HUES6 (cell line): ENCODE results near the gene GNG12.

Experiments
- H3K27ac ChIP-seq: 2 replicates; pipeline ENCODE4 v1.7.0; 2013; ENCODE audit warnings: low read depth, mild to moderate bottlenecking, low read length, inconsistent platforms
- H3K27me3 ChIP-seq: 2 replicates; pipeline ENCODE4 v1.6.1; 2013; ENCODE audit warnings: low read length; ENCODE audit not compliant: control insufficient read depth, insufficient read depth
- H3K36me3 ChIP-seq: 2 replicates; pipeline ENCODE4 v1.6.1; 2013; ENCODE audit warnings: low read length; ENCODE audit not compliant: control insufficient read depth, insufficient read depth
- H3K4me1 ChIP-seq: 2 replicates; pipeline ENCODE4 v1.6.1; 2013; ENCODE audit warnings: low read length; ENCODE audit not compliant: control insufficient read depth, insufficient read depth
- H3K4me3 ChIP-seq: 2 replicates; pipeline ENCODE4 v1.5.1; 2013; ENCODE audit warnings: low read depth, low read length
- H3K9ac ChIP-seq: one replicate; pipeline ENCODE4 v1.6.1; 2013; ENCODE audit warnings: mild to moderate bottlenecking, low read length
- H3K9me3 ChIP-seq: 2 replicates; pipeline ENCODE4 v1.6.1; 2013; ENCODE audit warnings: low read depth, low read length; ENCODE audit not compliant: control insufficient read depth, insufficient read depth

GNG12 gene

DNA sequence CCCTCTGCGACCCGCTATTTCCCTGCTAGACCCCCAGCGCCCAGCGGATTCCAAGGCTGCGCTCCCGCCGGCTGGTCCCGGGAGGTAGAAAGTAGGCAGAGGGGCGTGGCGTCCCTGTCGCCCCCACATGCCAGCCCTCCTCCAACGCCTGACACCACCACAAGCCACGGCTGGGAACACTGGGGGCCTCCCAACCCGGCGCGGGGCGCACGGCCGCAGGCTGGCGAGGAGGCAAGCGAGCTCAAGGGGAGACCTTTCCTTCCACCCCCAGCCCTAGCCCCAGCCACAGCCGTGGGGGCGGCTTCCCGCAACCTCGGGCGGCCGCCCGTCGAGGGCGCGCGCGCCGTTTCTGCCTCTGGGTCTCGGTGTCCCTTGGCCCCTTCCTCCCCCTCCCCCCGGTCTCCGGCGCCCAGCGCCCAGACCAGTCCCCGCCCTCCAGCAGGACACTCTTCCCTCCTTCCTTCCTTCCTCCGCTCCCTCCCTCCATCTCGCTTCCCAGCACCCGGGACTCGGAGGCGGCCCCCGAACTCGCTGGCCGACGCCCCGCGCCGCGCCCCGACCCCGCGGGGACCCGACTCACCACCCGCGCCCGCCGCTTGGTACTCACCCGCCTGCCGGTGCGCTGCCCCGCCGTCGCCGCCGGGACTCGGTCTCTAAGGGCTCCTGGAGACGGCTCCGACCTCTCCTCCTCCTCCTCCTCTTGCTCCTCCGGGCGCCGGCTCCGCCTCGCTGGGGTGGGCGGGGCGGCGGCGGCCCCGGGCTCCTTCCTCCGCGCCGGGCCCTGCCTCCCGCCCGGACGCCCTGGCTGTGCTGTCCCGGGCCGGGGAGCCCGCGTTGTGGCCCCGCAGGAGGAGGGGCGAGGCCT lies at the start of gene GNG12:
GNG12 (minus strand) TSS at position 731 of the 865 bp plus-strand sequence. CDS start 125,781 bp downstream, outside the sequence.
- Histone ChIP-seq H3K4me1 (peaks cover 13% of the 10 kb centered on the region), H3K27me3 (peaks cover 39% of the 10 kb centered on the region), H3K36me3 (no peaks in the 10 kb centered on the region), H3K27ac (peak within 1 kb of the TSS; percentile 55; the same call in 1 of the 2 replicates), H3K4me3 (peak within 1 kb of the TSS; percentile 96), H3K9ac (peak within 1 kb of the TSS; percentile 68), H3K9me3 (no peaks in the 10 kb centered on the region)

DNA sequence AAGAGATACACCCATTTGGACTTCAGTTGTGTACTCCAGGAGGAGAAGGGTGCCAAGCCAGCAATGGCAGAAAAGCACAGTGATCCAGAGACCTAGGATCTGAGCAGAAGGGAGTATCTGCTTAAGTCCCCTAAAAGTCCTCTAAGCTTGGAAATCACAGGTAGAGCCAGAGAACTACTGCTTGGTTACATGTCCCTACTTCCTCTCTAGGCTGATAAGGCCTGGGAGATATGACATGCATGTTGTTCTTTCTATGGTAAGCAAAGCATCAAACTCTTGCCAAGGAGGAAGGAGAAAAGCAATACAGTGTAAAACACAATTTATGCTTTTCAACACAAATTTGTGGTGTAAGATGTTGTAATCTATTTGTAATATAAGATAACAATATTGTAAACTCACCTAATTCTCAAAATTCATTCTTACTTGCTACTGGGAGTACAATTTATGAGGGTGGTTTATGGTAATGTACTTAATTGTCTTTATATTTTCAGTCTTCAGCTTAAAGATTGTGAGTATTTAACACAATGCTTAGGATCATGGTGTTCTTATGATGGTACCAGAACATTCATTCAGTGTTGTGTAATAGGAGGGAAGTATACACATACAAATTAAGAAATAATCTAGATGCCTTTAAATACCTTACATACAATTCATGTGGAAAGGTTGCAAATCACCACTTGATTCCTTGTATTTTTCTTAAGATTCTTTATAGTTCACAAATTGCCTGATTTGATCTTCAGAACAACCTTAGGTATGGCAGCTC lies 49.1 kb upstream of the GNG12 start:
- H3K36me3 ChIP-seq, result no peaks in the 10 kb centered on the region
- no peak overlapping the region for H3K9ac ChIP-seq
- H3K27me3 ChIP-seq, result no peaks in the 10 kb centered on the region
- no peaks in the 10 kb centered on the region for H3K4me1 ChIP-seq
- no peak overlapping the region for H3K4me3 ChIP-seq
- no peak overlapping the region for H3K27ac ChIP-seq
- H3K9me3 ChIP-seq, result no peaks in the 10 kb centered on the region

DNA sequence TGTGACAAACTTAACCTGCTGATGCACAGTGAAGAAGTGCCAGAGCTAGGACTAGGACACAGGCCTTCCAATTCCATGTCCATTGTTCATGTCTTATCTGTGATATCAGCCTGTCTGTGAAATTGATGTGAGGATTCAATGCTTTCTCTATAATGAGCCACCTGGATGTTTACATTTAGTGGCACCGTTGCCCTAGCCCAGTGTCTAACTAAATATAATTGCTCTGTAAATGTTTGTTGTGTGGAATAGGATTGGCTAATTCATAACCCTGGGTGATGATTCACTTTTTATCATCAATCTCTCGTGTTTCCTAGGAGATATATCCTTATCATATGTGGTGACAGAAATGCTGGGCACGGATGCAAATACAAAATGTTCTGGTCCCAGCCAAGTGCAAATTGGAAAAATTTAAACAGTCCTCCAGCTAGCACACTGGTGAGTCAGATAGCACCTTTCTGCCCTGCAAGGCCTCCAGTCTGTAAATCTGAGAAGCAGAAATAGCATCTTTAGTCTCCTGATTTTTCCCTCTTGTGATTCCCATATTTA lies 46.9 kb upstream of the GNG12 start:
- no peaks in the 10 kb centered on the region for H3K36me3 ChIP-seq
- H3K9ac ChIP-seq, result no peak overlapping the region
- no peak overlapping the region for H3K4me3 ChIP-seq
- no peaks in the 10 kb centered on the region for H3K27me3 ChIP-seq
- H3K4me1 ChIP-seq, result no peaks in the 10 kb centered on the region
- no peaks in the 10 kb centered on the region for H3K9me3 ChIP-seq
- H3K27ac ChIP-seq, result no peak overlapping the region

GRCh38 chr1:67879485-67879884 lies 46.2 kb upstream of the GNG12 start:
- Histone ChIP-seq H3K27ac (no peak overlapping the region), H3K4me3 (no peak overlapping the region), H3K9me3 (no peaks in the 10 kb centered on the region), H3K36me3 (no peaks in the 10 kb centered on the region), H3K9ac (no peak overlapping the region), H3K4me1 (no peaks in the 10 kb centered on the region), H3K27me3 (no peaks in the 10 kb centered on the region)

GRCh38 chr1:67874501-67875111 lies 41.3 kb upstream of the GNG12 start:
- no peaks in the 10 kb centered on the region for H3K9me3 ChIP-seq
- no peaks in the 10 kb centered on the region for H3K36me3 ChIP-seq
- H3K9ac ChIP-seq, result no peak overlapping the region
- H3K4me3 ChIP-seq, result no peak overlapping the region
- no peak overlapping the region for H3K27ac ChIP-seq
- H3K27me3 ChIP-seq, result no peaks in the 10 kb centered on the region
- no peaks in the 10 kb centered on the region for H3K4me1 ChIP-seq

- Histone ChIP-seq H3K4me3 (no peak overlapping the region), H3K4me1 (no peaks in the 10 kb centered on the region), H3K27ac (no peak overlapping the region), H3K9me3 (no peaks in the 10 kb centered on the region), H3K9ac (no peak overlapping the region), H3K27me3 (no peaks in the 10 kb centered on the region), H3K36me3 (no peaks in the 10 kb centered on the region)
Measured at GRCh38 chr1:67869233-67869632, 36.0 kb upstream of the GNG12 start.

GRCh38 chr1:67863637-67864036 lies 30.4 kb upstream of the GNG12 start:
- no peaks in the 10 kb centered on the region for H3K9me3 ChIP-seq
- H3K36me3 ChIP-seq, result no peaks in the 10 kb centered on the region
- no peak overlapping the region for H3K4me3 ChIP-seq
- H3K4me1 ChIP-seq, result no peaks in the 10 kb centered on the region
- H3K9ac ChIP-seq, result no peak overlapping the region
- H3K27me3 ChIP-seq, result no peaks in the 10 kb centered on the region
- no peak overlapping the region for H3K27ac ChIP-seq

DNA sequence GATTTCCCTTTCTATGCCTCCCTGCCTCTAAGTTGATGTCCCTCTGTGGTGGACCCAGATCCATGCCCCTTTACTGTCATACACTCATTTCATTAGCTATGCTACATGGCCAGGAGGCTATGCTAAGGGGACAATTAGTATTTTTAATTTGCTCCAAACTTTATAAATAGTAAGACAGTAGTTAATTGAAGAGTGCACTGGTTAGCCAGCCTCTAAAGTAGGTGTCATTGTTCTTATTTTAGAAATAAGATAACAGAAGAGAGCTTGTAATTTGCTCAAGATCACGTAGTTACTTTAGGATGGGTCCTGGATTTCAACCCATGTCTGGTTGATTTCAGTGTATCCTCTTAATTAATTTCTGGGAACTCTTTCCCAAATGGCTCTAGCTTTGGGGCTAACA lies 29.4 kb upstream of the GNG12 start:
- no peak overlapping the region for H3K4me3 ChIP-seq
- H3K27me3 ChIP-seq, result no peaks in the 10 kb centered on the region
- no peak overlapping the region for H3K9ac ChIP-seq
- no peak overlapping the region for H3K27ac ChIP-seq
- no peaks in the 10 kb centered on the region for H3K36me3 ChIP-seq
- H3K4me1 ChIP-seq, result no peaks in the 10 kb centered on the region
- no peaks in the 10 kb centered on the region for H3K9me3 ChIP-seq

DNA sequence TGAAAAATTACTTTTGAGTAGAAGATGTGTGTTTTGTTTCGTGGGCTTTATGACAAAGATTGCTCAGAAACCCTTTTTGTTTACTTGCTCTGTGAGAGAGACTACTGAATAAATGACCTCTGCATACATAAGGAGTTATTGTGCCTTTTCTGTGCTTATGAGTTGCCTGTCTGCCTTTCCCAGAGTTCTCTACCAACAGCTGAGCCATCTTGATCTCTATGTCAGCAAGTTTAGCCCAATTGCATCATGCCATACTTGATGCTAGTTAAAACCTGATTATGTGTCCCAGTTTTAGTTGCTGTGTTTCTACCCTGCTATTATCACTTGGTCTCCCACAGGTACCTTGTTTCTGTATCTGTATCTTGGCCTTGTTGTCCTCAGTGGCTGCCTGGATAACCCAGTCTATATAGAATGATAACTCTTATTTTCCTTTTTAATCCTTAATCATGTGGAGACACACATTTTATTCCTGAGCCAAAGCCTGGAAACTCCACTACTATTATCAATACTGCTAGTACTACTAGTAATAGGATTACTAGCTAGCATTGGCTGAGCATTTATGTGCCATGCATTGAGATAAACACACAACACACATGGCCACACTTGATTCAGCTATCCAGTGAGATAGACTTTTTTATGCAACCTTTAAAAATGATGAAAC lies 28.7 kb upstream of the GNG12 start:
- Histone ChIP-seq H3K9ac (no peak overlapping the region), H3K27ac (no peak overlapping the region), H3K27me3 (no peaks in the 10 kb centered on the region), H3K36me3 (no peaks in the 10 kb centered on the region), H3K9me3 (no peaks in the 10 kb centered on the region), H3K4me3 (no peak overlapping the region), H3K4me1 (no peaks in the 10 kb centered on the region)

- Histone ChIP-seq H3K36me3 (no peaks in the 10 kb centered on the region), H3K9me3 (no peaks in the 10 kb centered on the region), H3K27me3 (no peaks in the 10 kb centered on the region), H3K9ac (no peak overlapping the region), H3K4me3 (no peak overlapping the region), H3K27ac (no peak overlapping the region), H3K4me1 (no peaks in the 10 kb centered on the region)
Measured at GRCh38 chr1:67860776-67861175, 27.5 kb upstream of the GNG12 start.
